Measurements from ENCODE around the gene TEX30.

DNA sequence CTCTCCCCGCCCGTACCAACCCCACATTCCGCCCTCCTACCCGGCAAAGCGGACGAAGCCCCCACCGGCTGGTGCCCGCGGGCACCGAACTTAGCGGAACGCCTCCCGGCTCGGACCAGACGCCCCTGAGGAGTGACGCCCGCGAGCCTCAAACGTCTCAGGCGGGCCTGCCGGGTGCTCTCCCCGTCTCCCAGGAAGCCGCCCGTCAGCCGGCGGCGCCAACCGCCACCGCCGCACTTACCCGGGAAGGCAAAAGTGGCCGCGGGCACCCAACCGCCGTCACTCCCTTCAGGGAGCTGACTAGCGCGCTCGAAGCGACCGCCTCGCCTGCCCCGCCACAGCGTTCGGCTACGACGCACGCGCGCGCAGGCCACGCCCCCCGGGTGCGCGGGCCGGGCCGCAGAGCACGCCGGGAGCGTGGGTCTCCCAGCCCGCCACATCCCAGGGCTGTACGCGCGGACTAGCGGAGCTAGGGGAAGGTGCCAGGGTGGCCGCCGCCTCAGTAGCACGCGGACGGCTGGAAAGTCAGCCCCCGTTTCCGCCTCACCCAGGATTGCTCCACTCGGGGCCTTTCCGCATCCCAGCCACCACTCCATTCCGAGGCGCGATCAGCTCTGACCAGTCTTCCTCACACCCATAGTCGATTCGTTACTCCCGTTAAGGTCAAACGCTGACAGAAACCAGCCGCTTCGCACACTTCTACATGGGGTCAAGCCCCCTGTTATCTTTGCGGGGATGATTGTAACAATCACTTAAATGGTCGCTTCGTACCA, at the start of gene TEX30:
- TF ChIP-seq POLR2AphosphoS5 (IDR thresholded peaks at IDR 0.05) (peak; percentile 86 to 89), POLR2A (IDR thresholded peaks at IDR 0.05; ENCODE audit: low read depth) (peak; percentile 57)
- TF ChIP-seq, protein P1, sequence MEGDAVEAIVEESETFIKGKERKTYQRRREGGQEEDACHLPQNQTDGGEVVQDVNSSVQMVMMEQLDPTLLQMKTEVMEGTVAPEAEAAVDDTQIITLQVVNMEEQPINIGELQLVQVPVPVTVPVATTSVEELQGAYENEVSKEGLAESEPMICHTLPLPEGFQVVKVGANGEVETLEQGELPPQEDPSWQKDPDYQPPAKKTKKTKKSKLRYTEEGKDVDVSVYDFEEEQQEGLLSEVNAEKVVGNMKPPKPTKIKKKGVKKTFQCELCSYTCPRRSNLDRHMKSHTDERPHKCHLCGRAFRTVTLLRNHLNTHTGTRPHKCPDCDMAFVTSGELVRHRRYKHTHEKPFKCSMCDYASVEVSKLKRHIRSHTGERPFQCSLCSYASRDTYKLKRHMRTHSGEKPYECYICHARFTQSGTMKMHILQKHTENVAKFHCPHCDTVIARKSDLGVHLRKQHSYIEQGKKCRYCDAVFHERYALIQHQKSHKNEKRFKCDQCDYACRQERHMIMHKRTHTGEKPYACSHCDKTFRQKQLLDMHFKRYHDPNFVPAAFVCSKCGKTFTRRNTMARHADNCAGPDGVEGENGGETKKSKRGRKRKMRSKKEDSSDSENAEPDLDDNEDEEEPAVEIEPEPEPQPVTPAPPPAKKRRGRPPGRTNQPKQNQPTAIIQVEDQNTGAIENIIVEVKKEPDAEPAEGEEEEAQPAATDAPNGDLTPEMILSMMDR (IDR thresholded peaks at IDR 0.05), result peak in 2 of 3 experiments; percentile 25 to 27
